ENCODE data around the gene GRM4. TPM values are rescaled to one million over a fixed set of nuclear protein-coding genes. Genes with fewer than 3 reads are reported as not detected.

The GRM4 gene
- total RNA-seq, 2 donors from 2014 or later, result 0.07 TPM; not detected in 1

DNA sequence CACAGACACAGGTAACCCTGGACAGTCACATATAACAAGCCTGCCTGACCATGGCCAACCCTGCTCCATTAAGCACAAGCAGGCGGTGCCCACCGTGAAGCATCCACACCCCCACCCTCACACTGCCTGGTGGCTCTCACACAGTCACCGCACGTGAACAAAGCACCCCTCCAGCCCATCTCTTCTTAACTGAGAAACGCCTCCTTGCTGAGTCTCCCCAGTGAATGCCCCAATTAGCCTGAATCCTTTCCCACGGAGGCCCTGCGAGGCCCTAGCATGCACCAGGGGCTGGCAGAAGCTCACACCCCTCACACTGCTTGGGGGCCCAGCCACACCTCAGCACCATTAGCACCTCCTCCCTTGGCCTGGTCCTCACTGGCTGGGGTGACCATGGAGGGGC, 72.3 kb downstream of the GRM4 start:
- no peak for DNase-seq
- intact Hi-C loops (cut with DNase I), result no loop called here
- Histone ChIP-seq H3K36me3 (no peaks in the 10 kb centered on the region), H3K9ac (ENCODE audit: low read depth in 2 of 2, low read length in 2 of 2) (no peak overlapping the region), H3K27me3 (no peaks in the 10 kb centered on the region), H3K4me1 (no peaks in the 10 kb centered on the region), H3K27ac (no peak overlapping the region), H3K9me3 (no peaks in the 10 kb centered on the region), H3K4me3 (no peak overlapping the region)
- TF ChIP-seq, protein P1, sequence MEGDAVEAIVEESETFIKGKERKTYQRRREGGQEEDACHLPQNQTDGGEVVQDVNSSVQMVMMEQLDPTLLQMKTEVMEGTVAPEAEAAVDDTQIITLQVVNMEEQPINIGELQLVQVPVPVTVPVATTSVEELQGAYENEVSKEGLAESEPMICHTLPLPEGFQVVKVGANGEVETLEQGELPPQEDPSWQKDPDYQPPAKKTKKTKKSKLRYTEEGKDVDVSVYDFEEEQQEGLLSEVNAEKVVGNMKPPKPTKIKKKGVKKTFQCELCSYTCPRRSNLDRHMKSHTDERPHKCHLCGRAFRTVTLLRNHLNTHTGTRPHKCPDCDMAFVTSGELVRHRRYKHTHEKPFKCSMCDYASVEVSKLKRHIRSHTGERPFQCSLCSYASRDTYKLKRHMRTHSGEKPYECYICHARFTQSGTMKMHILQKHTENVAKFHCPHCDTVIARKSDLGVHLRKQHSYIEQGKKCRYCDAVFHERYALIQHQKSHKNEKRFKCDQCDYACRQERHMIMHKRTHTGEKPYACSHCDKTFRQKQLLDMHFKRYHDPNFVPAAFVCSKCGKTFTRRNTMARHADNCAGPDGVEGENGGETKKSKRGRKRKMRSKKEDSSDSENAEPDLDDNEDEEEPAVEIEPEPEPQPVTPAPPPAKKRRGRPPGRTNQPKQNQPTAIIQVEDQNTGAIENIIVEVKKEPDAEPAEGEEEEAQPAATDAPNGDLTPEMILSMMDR (IDR thresholded peaks at IDR 0.05), result no peak

DNA sequence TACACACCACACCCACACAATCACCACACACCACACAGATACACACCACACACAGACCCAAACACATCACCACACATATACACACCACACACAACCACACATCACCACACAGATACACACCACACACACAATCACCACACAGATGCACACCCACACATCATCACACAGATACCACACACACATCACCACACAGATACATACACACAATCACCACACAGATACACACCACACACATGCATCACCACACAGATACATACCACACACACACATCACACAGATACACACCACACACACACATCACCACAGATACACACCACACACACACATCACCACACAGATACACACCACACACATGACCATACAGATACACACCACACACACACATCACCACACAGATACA, 73.2 kb downstream of the GRM4 start:
- DNase-seq, result no peak
- no peak overlapping the region for H3K4me3 ChIP-seq
- TF ChIP-seq, protein P1 (IDR thresholded peaks at IDR 0.05), result no peak
- no peaks in the 10 kb centered on the region for H3K4me1 ChIP-seq
- no peaks in the 10 kb centered on the region for H3K36me3 ChIP-seq
- H3K27me3 ChIP-seq, result no peaks in the 10 kb centered on the region
- no peaks in the 10 kb centered on the region for H3K9me3 ChIP-seq
- H3K27ac ChIP-seq, result no peak overlapping the region
- H3K9ac ChIP-seq (ENCODE audit: low read depth in 2 of 2, low read length in 2 of 2), result no peak overlapping the region
- intact Hi-C loops (cut with DNase I), result no loop called here

DNA sequence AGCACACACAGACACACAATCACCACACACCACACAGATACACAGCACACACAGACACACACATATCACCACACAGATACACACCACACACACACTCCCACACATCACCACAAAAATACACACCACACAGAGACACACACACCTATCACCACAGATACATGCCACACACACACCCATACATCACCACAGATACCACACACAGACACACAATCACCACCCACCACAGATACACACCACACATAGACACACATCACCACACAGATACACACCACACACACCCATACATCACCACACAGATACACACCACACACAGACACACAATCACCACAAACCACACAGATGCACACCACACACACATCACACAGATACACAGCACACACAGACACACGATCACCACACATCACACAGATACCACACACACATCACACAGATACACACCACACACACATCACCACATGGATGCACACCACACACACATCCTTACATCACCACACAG, 74.0 kb downstream of the GRM4 start:
- Histone ChIP-seq H3K4me1 (no peaks in the 10 kb centered on the region), H3K9ac (ENCODE audit: low read depth in 2 of 2, low read length in 2 of 2) (no peak overlapping the region), H3K27ac (no peak overlapping the region), H3K4me3 (no peak overlapping the region), H3K36me3 (no peaks in the 10 kb centered on the region), H3K9me3 (no peaks in the 10 kb centered on the region), H3K27me3 (no peaks in the 10 kb centered on the region)
- no peak for DNase-seq
- intact Hi-C loops (cut with DNase I), result no loop called here
- TF ChIP-seq, protein P1 (IDR thresholded peaks at IDR 0.05), result no peak

DNA sequence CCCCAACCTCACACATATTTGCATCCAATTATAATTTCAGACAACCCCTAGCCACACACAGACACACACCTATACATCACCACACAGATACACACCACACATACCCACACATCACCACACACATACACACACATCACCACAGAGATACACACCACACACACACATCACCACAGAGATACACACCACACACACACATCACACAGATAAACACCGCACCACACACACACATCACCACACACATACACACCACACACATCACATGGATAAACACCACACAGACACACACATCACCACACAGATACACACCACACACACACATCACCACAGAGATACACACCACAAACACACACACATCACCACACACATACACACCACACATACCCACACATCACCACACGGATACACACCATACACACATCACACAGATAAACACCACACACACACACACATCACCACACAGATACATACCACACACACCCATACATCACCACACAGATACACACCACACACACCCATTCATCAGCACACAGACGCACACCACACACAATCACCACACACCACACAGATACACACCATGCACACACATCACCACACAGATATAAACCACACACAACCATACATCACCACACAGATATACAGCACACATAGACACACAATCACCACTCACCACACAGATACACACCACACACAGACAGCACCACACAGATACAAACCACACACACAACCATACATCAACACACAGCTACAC, 74.6 kb downstream of the GRM4 start:
- no peak overlapping the region for H3K9ac ChIP-seq (ENCODE audit: low read depth in 2 of 2, low read length in 2 of 2)
- no peaks in the 10 kb centered on the region for H3K27me3 ChIP-seq
- DNase-seq, result no peak
- H3K27ac ChIP-seq, result no peak overlapping the region
- H3K4me3 ChIP-seq, result no peak overlapping the region
- no peaks in the 10 kb centered on the region for H3K9me3 ChIP-seq
- TF ChIP-seq, protein P1 (IDR thresholded peaks at IDR 0.05), result no peak
- H3K4me1 ChIP-seq, result no peaks in the 10 kb centered on the region
- H3K36me3 ChIP-seq, result no peaks in the 10 kb centered on the region
- intact Hi-C loops (cut with DNase I), result no loop called here

DNA sequence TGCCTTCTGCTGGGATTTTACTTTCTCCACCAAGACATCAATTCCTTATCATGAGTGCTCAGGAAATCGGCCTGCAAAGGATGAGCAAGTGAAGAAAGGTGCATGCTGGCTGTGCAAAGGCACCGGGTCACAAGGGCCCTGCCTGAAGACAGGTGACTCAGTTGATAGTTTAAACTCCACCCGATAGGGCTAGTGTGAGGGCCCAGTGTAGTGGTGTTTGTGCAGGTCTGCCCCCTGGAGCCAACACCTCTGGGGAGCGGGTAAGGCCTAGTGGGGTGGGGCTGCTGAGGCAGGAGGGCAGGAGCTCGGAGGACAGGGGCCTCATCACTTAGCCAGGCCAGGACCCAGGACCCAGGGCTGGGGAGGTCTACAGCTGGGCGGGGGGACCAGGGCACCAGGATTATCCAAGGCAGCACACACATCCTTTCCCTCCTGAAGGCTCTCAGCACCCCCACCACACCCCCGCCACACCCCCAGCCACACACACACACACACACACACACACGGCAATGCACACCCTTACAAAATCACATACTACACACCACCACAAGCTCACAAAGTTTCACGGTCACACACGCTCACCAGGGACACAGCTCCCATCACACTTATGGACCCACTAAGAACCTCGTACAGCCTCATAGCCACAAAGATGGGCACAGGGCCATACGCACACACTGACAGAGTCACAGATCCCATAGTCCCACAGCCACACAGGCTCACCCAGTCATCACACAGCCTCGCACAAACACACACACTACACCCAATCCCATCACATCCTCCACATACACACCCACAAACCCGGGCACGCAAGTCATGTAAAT, 75.4 kb downstream of the GRM4 start:
- Histone ChIP-seq H3K27ac (no peak overlapping the region), H3K4me1 (no peaks in the 10 kb centered on the region), H3K36me3 (no peaks in the 10 kb centered on the region), H3K4me3 (no peak overlapping the region), H3K9me3 (no peaks in the 10 kb centered on the region), H3K9ac (ENCODE audit: low read depth in 2 of 2, low read length in 2 of 2) (no peak overlapping the region), H3K27me3 (peaks cover 7% of the 10 kb centered on the region)
- TF ChIP-seq, protein P1 (IDR thresholded peaks at IDR 0.05), result no peak
- no peak for DNase-seq
- intact Hi-C loops (cut with DNase I), result no loop called here

Measured in colonic mucosa (tissue), 4 donors.